Measurements from ENCODE around the gene LAMB1.

DNA sequence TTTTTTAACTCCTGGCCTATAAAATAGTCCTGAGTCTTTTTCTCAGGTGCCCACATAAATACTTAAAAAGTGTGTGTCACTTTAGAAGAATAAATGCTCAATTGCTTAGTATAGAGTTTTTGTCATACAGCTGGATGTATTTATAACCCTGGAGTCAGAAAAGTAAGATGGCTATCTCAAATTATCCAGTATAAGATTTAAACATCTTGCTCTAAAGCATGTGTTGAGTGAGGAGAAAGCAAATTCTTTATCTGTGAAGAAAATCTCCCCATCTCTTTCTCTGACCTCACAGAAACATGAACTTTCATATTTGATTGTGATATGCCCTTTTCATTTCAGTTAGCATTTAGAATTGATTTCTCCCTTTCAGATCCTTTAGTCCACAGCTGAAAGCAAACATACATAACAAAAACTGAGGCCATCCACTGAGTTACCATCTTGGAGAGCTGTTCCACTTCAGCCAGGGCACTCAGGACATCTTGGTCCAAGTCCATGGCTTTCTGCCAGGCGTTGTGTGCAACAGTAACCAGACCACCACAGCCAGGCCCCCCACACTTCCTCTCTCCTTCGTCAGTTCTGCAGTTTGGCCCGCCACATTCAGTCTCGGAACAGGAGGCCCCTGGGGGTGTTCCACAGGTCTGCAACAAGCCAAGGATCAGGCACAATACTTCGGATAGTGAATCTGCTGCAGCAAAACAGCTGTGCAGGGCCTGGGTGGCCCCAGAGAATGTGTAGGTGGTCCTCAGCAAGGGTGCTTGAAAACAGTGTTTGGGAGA lies 71.0 kb downstream of the LAMB1 start:
- TF ChIP-seq ELF1 (CRISPR knock-in tag; IDR thresholded peaks at IDR 0.05): no peak
- TF ChIP-seq, protein P1, sequence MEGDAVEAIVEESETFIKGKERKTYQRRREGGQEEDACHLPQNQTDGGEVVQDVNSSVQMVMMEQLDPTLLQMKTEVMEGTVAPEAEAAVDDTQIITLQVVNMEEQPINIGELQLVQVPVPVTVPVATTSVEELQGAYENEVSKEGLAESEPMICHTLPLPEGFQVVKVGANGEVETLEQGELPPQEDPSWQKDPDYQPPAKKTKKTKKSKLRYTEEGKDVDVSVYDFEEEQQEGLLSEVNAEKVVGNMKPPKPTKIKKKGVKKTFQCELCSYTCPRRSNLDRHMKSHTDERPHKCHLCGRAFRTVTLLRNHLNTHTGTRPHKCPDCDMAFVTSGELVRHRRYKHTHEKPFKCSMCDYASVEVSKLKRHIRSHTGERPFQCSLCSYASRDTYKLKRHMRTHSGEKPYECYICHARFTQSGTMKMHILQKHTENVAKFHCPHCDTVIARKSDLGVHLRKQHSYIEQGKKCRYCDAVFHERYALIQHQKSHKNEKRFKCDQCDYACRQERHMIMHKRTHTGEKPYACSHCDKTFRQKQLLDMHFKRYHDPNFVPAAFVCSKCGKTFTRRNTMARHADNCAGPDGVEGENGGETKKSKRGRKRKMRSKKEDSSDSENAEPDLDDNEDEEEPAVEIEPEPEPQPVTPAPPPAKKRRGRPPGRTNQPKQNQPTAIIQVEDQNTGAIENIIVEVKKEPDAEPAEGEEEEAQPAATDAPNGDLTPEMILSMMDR (CRISPR knock-in tag; IDR thresholded peaks at IDR 0.05): no peak
- TF ChIP-seq POLR2A (IDR thresholded peaks at IDR 0.05; ENCODE audit: insufficient read depth in 1 of 2, low read depth in 2 of 2, low read length in 2 of 2): no peak
- no peak for TF ChIP-seq EP300 (IDR thresholded peaks at IDR 0.05; ENCODE audit: low read depth in 2 of 2, low read length in 2 of 2)
- TF ChIP-seq EP300 (CRISPR knock-in tag; IDR thresholded peaks at IDR 0.05; ENCODE audit: borderline replicate concordance): no peak
- TF ChIP-seq ZKSCAN1 (IDR thresholded peaks at IDR 0.05; ENCODE audit: low read length): no peak
- no peak for TF ChIP-seq SMAD9 (CRISPR knock-in tag; IDR thresholded peaks at IDR 0.05)
- TF ChIP-seq HDAC2 (CRISPR knock-in tag; IDR thresholded peaks at IDR 0.05): no peak
- no peak for TF ChIP-seq CBX2 (IDR thresholded peaks at IDR 0.05; ENCODE audit: low read depth, low read length)
- TF ChIP-seq CBX2 (CRISPR knock-in tag; IDR thresholded peaks at IDR 0.05; ENCODE audit: low read depth): no peak
- TF ChIP-seq CAMTA2 (CRISPR knock-in tag; IDR thresholded peaks at IDR 0.05; ENCODE audit: borderline replicate concordance): no peak
- TF ChIP-seq ZNF883 (CRISPR knock-in tag; IDR thresholded peaks at IDR 0.05; ENCODE audit: not compliant biosample characterization): no peak
- TF ChIP-seq, protein P2, sequence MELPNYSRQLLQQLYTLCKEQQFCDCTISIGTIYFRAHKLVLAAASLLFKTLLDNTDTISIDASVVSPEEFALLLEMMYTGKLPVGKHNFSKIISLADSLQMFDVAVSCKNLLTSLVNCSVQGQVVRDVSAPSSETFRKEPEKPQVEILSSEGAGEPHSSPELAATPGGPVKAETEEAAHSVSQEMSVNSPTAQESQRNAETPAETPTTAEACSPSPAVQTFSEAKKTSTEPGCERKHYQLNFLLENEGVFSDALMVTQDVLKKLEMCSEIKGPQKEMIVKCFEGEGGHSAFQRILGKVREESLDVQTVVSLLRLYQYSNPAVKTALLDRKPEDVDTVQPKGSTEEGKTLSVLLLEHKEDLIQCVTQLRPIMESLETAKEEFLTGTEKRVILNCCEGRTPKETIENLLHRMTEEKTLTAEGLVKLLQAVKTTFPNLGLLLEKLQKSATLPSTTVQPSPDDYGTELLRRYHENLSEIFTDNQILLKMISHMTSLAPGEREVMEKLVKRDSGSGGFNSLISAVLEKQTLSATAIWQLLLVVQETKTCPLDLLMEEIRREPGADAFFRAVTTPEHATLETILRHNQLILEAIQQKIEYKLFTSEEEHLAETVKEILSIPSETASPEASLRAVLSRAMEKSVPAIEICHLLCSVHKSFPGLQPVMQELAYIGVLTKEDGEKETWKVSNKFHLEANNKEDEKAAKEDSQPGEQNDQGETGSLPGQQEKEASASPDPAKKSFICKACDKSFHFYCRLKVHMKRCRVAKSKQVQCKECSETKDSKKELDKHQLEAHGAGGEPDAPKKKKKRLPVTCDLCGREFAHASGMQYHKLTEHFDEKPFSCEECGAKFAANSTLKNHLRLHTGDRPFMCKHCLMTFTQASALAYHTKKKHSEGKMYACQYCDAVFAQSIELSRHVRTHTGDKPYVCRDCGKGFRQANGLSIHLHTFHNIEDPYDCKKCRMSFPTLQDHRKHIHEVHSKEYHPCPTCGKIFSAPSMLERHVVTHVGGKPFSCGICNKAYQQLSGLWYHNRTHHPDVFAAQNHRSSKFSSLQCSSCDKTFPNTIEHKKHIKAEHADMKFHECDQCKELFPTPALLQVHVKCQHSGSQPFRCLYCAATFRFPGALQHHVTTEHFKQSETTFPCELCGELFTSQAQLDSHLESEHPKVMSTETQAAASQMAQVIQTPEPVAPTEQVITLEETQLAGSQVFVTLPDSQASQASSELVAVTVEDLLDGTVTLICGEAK (IDR thresholded peaks at IDR 0.05): no peak
- TF ChIP-seq, protein P2 (CRISPR knock-in tag; IDR thresholded peaks at IDR 0.05): no peak
- TF ChIP-seq TCF7L2 (IDR thresholded peaks at IDR 0.05; ENCODE audit: low read depth, low read length): no peak

Data from HepG2 (cell line).